GM12878 (cell line): Measurements from ENCODE around the gene COTL1.

Experiments used
- CHD2 ChIP-seq: IDR thresholded peaks from 2 replicates; pipeline ENCODE4 v1.6.1; 2011; ENCODE audit warnings: low read depth, low read length, improper control_type of control experiment, borderline replicate concordance
- EZH2 ChIP-seq: IDR thresholded peaks from 2 replicates; pipeline ENCODE4 v1.6.1; 2012; ENCODE audit warnings: low read depth, mild to moderate bottlenecking, control low read depth, inconsistent platforms, low read length, borderline replicate concordance; ENCODE audit not compliant: control insufficient read depth
- WRNIP1 ChIP-seq: IDR thresholded peaks from 2 replicates; pipeline ENCODE4 v1.6.1; 2011; ENCODE audit warnings: low read depth, low read length, improper control_type of control experiment, borderline replicate concordance
- TF ChIP-seq, protein P1 (sequence below): IDR thresholded peaks from 2 replicates; pipeline ENCODE4 v1.6.1; 2012; ENCODE audit warnings: mild to moderate bottlenecking, low read depth, low read length
- TF ChIP-seq, protein P2 (sequence below), 3 experiments: IDR thresholded peaks in 2 of 3; conservative IDR thresholded peaks in 1 of 3; 2 replicates each; pipeline ENCODE4 v1.5.1; 2011; ENCODE audit warnings: low read depth in 3 of 3, low read length in 3 of 3, mild to moderate bottlenecking in 3 of 3, control low read depth in 2 of 3, moderate library complexity in 2 of 3, inconsistent platforms in 1 of 3, mixed read lengths in 1 of 3; ENCODE audit not compliant: control insufficient read depth in 2 of 3, insufficient read depth in 1 of 3; ENCODE audit errors: extremely low read depth in 1 of 3

DNA sequence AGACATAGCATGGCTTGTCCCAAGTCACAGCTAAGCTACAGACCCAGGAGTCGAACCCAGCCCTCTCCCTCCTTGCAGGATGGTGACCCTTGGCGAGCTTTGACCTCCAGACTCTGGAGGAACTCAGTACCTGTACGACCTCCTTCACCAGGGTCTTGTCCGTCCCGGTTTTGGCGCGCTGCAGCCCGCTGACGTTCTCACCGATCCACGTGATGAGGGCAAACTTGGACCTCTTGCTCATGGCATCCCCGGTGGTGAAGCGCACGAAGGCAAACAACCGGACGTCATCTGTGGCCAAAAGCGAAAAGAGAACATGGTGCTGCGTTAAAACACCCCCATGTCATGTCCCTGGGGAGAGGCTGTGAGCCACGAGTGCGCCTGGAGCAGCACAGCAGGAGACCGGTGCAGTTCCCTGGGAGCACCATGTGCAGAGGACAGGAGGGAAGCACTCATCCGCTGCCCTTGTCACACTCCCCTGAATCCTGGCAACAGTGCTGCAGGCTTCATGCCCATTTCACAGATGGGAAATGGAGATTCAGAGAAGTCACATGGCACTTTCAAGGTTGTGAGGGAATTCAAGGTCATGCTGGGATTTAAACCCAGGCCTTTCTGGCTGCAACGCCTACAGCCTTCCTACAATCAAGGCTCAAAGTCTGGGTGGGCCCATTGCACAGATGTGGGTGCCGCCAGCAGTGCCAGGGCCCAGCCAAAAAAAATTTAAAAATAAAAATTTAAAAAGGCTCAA is 27.7 kb downstream of the COTL1 start:
- TF ChIP-seq WRNIP1 (no peak), EZH2 (no peak), CHD2 (no peak)
- TF ChIP-seq, protein P1, sequence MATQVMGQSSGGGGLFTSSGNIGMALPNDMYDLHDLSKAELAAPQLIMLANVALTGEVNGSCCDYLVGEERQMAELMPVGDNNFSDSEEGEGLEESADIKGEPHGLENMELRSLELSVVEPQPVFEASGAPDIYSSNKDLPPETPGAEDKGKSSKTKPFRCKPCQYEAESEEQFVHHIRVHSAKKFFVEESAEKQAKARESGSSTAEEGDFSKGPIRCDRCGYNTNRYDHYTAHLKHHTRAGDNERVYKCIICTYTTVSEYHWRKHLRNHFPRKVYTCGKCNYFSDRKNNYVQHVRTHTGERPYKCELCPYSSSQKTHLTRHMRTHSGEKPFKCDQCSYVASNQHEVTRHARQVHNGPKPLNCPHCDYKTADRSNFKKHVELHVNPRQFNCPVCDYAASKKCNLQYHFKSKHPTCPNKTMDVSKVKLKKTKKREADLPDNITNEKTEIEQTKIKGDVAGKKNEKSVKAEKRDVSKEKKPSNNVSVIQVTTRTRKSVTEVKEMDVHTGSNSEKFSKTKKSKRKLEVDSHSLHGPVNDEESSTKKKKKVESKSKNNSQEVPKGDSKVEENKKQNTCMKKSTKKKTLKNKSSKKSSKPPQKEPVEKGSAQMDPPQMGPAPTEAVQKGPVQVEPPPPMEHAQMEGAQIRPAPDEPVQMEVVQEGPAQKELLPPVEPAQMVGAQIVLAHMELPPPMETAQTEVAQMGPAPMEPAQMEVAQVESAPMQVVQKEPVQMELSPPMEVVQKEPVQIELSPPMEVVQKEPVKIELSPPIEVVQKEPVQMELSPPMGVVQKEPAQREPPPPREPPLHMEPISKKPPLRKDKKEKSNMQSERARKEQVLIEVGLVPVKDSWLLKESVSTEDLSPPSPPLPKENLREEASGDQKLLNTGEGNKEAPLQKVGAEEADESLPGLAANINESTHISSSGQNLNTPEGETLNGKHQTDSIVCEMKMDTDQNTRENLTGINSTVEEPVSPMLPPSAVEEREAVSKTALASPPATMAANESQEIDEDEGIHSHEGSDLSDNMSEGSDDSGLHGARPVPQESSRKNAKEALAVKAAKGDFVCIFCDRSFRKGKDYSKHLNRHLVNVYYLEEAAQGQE: no peak
- TF ChIP-seq, protein P2, sequence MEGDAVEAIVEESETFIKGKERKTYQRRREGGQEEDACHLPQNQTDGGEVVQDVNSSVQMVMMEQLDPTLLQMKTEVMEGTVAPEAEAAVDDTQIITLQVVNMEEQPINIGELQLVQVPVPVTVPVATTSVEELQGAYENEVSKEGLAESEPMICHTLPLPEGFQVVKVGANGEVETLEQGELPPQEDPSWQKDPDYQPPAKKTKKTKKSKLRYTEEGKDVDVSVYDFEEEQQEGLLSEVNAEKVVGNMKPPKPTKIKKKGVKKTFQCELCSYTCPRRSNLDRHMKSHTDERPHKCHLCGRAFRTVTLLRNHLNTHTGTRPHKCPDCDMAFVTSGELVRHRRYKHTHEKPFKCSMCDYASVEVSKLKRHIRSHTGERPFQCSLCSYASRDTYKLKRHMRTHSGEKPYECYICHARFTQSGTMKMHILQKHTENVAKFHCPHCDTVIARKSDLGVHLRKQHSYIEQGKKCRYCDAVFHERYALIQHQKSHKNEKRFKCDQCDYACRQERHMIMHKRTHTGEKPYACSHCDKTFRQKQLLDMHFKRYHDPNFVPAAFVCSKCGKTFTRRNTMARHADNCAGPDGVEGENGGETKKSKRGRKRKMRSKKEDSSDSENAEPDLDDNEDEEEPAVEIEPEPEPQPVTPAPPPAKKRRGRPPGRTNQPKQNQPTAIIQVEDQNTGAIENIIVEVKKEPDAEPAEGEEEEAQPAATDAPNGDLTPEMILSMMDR (IDR thresholded peaks at IDR 0.05 in 2 of 3, conservative IDR thresholded peaks at IDR 0.05 in 1 of 3; ENCODE audit: control insufficient read depth in 2 of 3, extremely low read depth in 1 of 3, insufficient read depth in 1 of 3, low read depth in 3 of 3, low read length in 3 of 3): no peak
